ENCODE measurements around the gene ADISSP. TPM values are rescaled to one million over a fixed set of nuclear protein-coding genes. Genes with fewer than 3 reads are reported as not detected.
A peak's percentile ranks its signal among the peaks of the same experiment; 100 is the strongest.

Gene ADISSP
- total and polyA plus RNA-seq, 2 of the 13 experiments (the other 11 are each of a cell fraction or from before 2014, with no cell fraction given): 38.3 to 90.6 TPM

- TF ChIP-seq ZBTB2 (CRISPR knock-in tag; IDR thresholded peaks at IDR 0.05; ENCODE audit: low read depth) (no peak), MTA1 (CRISPR knock-in tag; IDR thresholded peaks at IDR 0.05; ENCODE audit: borderline replicate concordance) (no peak), PLSCR1 (CRISPR knock-in tag; IDR thresholded peaks at IDR 0.05; ENCODE audit: borderline replicate concordance) (no peak), MTF2 (CRISPR knock-in tag; IDR thresholded peaks at IDR 0.05; ENCODE audit: borderline replicate concordance) (no peak), SP2 (CRISPR knock-in tag; IDR thresholded peaks at IDR 0.05) (no peak), KDM5B (CRISPR knock-in tag; IDR thresholded peaks at IDR 0.05; ENCODE audit: borderline replicate concordance) (peak; percentile 52; the same call in 1 of the 2 replicates), ZNF773 (CRISPR knock-in tag; IDR thresholded peaks at IDR 0.05; ENCODE audit: borderline replicate concordance) (no peak), ZNF350 (CRISPR knock-in tag; IDR thresholded peaks at IDR 0.05; ENCODE audit: borderline replicate concordance, low read depth) (peak; percentile 58), ZC3H4 (CRISPR knock-in tag; IDR thresholded peaks at IDR 0.05; ENCODE audit: borderline replicate concordance) (no peak), FOXO4 (CRISPR knock-in tag; conservative IDR thresholded peaks at IDR 0.05) (no peak), ZMYM3 (CRISPR knock-in tag; IDR thresholded peaks at IDR 0.05) (peak; percentile 36; the same call in 1 of the 2 replicates), YY1 (IDR thresholded peaks at IDR 0.05; ENCODE audit: insufficient read depth, insufficient replicate concordance, low read depth, low read length) (no peak), TEAD3 (CRISPR knock-in tag; optimal IDR thresholded peaks at IDR 0.05; ENCODE audit: borderline replicate concordance) (peak; percentile 45), ZNF569 (CRISPR knock-in tag; IDR thresholded peaks at IDR 0.05; ENCODE audit: borderline replicate concordance) (no peak), FOXK1 (CRISPR knock-in tag; IDR thresholded peaks at IDR 0.05; ENCODE audit: borderline replicate concordance, low read depth) (0 out of 2 replicates have a peak, but pooled peaks have one; percentile 36), ZNF605 (CRISPR knock-in tag; IDR thresholded peaks at IDR 0.05) (peak; percentile 40; the same call in 1 of the 2 replicates), GATAD1 (CRISPR knock-in tag; IDR thresholded peaks at IDR 0.05) (no peak), ZNF607 (CRISPR knock-in tag; IDR thresholded peaks at IDR 0.05; ENCODE audit: borderline replicate concordance) (no peak), ZNF329 (CRISPR knock-in tag; IDR thresholded peaks at IDR 0.05; ENCODE audit: low read depth) (no peak), MEIS1 (CRISPR knock-in tag; IDR thresholded peaks at IDR 0.05; ENCODE audit: borderline replicate concordance) (no peak), BORCS8-MEF2B (CRISPR knock-in tag; IDR thresholded peaks at IDR 0.05) (0 out of 2 replicates have a peak, but pooled peaks have one; percentile 52), ZNF121 (CRISPR knock-in tag; IDR thresholded peaks at IDR 0.05) (no peak), ZNF768 (CRISPR knock-in tag; IDR thresholded peaks at IDR 0.05) (no peak), ZNF18 (CRISPR knock-in tag; IDR thresholded peaks at IDR 0.05; ENCODE audit: insufficient replicate concordance) (no peak), RAD21 (CRISPR knock-in tag; IDR thresholded peaks at IDR 0.05) (peak; percentile 86), SMARCC2 (IDR thresholded peaks at IDR 0.05) (no peak)
Measured at GRCh38 chr20:3716195-3716834, 51.2 kb downstream of the ADISSP start (continued).

Measured in HepG2 (cell line).